Amygdala (tissue), 56 donors: ENCODE results near the gene ADTRP.

Source experiments
- DNase-seq, 56 donors: peaks; one replicate each; lab custom pipeline; 2025; lab: John Stamatoyannopoulos, UW

Gene ADTRP

GRCh38 chr6:11761744-11762620, 16.6 kb downstream of the ADTRP start:
- DNase-seq = no peak

GRCh38 chr6:11760015-11760473, 18.6 kb downstream of the ADTRP start:
- DNase-seq = no peak

- no peak for DNase-seq
Measured at GRCh38 chr6:11758878-11759277, 19.7 kb downstream of the ADTRP start.

DNA sequence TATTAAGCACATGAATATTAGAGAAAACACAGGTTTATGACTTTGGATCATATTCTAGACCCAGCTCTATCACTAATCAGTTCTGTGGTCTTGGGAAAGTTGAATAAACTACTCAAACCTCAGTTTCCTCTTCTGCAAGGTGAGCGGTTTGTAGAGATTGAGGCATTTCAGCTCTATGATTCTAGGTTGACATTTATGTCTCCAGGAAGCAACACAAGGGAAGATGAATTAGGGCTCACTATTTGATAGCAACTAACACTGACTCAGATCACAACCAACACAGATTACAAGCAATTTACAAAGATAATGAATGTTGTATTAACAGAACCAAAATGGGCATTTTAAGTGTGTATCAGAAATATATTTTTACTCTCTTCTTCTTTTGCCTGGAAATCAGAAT, 21.9 kb downstream of the ADTRP start:
- DNase-seq = no peak

- no peak for DNase-seq
Measured at GRCh38 chr6:11756292-11756691, 22.3 kb downstream of the ADTRP start.

DNA sequence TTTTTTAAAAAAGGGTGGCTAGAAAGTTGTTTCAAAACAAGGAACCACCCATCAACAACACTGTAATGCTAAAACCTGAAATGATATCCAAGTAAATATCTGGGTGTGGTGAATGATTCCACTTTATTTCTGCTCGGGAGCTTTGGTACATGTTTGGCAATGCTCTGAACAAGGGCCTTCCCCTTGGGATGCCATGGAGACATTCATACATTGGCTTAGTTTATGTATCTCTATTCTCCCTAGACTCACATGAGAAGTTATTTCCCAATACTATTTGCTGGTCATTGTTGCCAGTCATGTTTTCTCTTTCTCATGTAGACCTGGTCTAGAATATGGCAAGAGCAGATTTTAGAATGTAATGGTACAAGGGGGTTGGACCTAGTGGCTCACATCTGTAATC, 22.9 kb downstream of the ADTRP start:
- no peak for DNase-seq

- DNase-seq = no peak
Measured at GRCh38 chr6:11754625-11755271, 23.9 kb downstream of the ADTRP start.

DNA sequence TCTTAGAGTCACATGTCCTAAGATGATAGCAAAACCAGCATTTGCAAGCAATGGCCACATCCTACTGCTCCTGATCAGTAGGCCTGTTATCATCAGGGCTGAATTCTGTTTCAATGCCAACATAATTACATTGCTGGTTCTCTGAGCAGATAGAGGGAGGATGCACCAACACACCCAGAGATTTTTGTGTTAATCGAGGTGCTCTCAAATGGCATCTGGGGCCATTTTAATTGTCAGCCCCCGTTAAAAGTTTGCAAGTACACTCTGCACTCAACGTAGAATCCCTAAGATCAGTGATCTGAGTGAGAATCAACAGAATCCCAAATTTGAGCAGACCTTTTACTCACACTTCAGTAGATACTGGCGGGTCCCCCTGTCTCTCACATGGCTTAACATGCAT, 24.8 kb downstream of the ADTRP start:
- no peak for DNase-seq

DNA sequence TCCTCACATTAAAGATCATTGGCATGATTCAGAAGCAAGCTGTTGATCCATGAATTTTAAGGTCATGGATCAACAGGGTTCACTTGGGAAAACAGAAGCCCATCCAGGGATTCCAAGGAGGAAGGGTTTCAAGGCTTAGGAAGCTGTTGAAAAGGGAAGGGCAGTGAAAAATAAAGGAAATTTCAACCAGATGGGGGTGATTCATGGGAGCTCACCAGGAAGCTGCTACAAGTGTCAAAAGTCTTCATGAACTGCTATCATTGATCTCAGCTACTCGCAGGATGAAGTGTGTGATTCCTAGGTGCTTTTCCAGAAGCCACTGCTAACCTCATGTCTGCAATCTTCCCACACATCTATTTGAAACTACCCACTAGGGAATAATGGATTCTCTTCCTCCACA, 26.2 kb downstream of the ADTRP start:
- no peak for DNase-seq

GRCh38 chr6:11750682-11751081, 27.9 kb downstream of the ADTRP start:
- no peak for DNase-seq

DNA sequence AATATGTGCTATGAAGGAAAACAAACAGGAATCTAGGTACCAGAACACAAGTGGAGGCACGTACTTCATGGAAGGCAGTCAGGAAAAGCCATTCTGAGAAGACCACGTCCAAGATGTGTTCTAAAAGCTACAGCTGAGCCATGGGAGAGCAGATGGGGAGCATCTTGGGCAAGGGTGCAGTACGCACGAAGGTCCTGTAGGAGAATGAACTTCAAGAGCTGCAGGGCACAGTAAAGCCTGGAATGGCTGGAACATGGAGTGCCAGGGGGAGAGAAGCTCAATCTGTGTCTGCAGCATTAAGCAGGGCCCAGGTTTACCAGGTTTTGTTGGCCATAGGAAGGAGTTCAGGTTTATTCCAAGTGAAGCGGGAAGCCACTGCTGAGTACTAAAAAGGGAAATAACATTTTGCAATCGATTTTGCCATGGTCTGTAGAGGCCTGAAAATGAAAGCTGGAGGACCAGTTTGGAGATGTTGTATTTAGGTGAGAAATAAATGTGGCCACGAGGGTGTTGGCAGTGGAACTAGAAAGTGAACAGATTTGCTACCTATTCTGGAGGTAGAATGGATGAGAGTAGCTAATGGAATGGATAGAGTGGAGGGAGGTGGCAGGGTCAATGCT, 29.9 kb downstream of the ADTRP start:
- no peak for DNase-seq

DNA sequence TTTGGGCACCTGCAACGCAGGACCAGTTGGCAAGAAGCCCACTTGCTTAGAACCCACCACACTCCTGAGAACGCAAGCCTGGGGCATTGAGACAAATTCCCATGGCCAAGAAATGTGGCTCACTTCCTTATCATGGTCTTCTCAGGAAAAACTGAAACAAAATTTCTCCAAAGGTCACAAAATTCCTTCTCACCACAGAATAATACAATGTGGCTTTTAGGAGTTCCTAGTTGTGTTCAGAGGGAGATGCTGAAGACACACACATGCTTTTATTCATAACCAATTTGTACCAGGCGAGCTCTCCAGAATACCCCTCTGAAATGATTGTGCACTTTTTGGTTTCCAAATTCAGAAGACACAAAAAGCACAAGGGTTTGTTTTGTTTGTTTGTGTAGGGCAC, 31.6 kb downstream of the ADTRP start:
- DNase-seq = no peak

- peak in 1 of 56 donors; percentile 33 for DNase-seq
Measured at GRCh38 chr6:11744753-11745152, 33.9 kb downstream of the ADTRP start.

GRCh38 chr6:11744101-11744500, 34.5 kb downstream of the ADTRP start:
- DNase-seq = no peak

DNA sequence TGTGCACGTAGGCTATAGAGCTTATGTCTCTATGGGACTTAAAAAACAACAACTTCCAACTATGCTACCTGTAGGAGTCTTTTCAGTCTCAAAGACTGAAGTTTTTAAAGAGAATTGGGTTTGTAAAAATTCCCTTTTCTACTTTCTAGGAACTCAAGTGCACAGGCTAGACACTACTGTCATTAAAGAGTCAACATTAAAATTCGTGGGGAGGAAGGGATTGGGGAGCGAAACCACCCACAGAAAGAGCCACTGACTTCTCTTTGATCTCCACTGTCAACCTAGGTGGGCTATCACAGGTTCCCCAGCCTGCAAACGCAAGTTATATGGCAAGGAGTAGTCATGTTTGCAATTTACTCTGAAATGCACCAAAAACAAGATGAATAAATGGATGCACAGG, 37.7 kb downstream of the ADTRP start:
- no peak for DNase-seq

DNA sequence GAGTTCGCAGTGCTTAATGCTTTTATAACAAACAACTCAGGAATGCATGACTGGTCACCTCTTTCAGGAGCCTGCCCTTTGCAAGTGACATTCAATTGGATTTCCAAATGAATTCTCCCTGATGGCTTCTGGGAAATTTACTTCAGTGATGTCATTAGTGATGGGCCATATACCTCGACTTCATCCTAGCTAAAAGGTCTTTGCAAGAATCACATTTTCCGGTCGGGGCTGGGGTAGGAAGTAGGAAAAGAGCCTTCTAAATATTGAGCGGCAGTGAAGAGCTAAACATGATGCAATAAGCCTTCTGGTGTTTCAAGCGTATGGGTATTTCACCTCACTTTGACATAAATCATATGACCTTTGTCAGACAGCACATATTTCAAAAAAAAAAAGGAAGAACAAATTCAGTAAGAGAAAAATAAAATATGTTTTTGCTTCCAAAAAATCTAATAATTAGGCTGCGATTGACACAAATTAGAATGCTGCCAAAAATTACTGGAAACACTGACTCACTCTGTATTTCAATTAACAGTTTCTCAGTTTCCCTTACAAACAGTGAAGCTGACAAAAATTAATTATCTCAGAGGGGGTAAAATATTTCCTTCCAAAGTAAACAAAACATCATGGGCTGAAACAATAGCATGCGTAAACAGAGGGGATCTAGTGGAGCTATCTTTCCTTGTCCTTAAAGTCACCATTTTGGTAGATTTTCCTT, 39.8 kb downstream of the ADTRP start:
- DNase-seq = no peak

- DNase-seq = no peak
Measured at GRCh38 chr6:11738234-11738633, 40.4 kb downstream of the ADTRP start.

DNA sequence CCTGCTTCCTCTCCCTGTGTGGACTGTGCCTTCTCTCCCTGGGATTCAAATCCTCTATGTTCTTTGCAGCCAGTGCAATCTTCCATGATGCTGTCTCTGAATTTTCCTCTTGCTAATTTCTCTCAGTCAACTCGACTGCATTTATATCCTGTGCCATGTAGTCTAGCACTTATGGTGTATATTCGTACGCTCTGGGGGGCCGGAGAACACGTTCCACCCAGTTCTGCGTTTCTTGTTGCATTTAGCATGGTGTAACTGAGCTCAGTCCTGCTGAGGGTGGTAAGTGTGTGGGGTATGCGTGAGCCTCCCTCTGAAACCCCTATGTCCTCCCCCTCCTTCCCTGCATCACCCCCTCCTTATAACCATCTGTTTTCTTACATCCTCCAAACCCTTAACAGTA, 42.0 kb downstream of the ADTRP start:
- peak in 2 of 56 donors; percentile 3 to 9 for DNase-seq

- DNase-seq = no peak
Measured at GRCh38 chr6:11734861-11735613, 43.6 kb downstream of the ADTRP start.

GRCh38 chr6:11732036-11732631, 46.5 kb downstream of the ADTRP start:
- DNase-seq = peak in 31 of 56 donors; percentile 5 to 72 (median 24)
